ENCODE results near the gene CDR2L. TPM values are rescaled to one million over a fixed set of nuclear protein-coding genes. Genes with fewer than 3 reads are reported as not detected.

Gene CDR2L
- polyA plus RNA-seq, 2 of the 4 experiments (the other 2 are of a cell fraction): 18.5 to 34.0 TPM

DNA sequence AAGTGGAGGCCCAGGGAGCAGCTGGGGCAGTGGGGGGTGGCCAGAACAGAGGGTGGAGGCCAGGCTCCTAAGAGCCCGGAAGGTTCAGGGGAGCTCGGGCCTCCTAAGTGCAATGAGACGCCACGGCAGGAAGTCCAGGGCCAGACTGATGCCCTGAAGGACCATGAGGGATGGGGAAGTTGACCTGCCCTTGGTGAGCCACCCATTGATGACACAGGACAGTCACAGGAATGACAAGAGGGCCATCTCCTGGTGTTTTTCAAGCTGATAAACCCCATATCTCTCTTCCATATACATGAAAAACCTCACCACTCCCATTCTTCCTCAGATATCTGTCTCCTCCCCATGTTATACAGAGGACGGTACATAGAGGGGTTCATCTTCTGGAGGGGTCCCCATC lies 19.2 kb downstream of the CDR2L start:
- ChIA-PET CTCF (interaction anchor here (0.7 to 19.2 kb wide), 11 partner anchors 11 to 215 kb away, joined by 3 to 404 read pairs (median 6); partner anchors contain the start of genes CDR2L, HID1 and OTOP2), POLR2A (no interaction called here)
- ATAC-seq: peak in 1 of 2 experiments; percentile 26; a peak in 2 of 6 replicates
- H3K4me3 ChIP-seq: no peak overlapping the region
- no peaks in the 10 kb centered on the region for H3K9me3 ChIP-seq
- no peak for TF ChIP-seq FOXS1 (CRISPR knock-in tag; IDR thresholded peaks at IDR 0.05)
- no peak for TF ChIP-seq MYC (IDR thresholded peaks at IDR 0.05; ENCODE audit: borderline replicate concordance, low read length)
- peak; percentile 33 to 57; a peak in 4 of 5 replicates for TF ChIP-seq RAD21 (conservative IDR thresholded peaks at IDR 0.05 in 1 of 2, IDR thresholded peaks at IDR 0.05 in 1 of 2)
- TF ChIP-seq EHF (CRISPR knock-in tag; IDR thresholded peaks at IDR 0.05): no peak
- TF ChIP-seq, protein P1, sequence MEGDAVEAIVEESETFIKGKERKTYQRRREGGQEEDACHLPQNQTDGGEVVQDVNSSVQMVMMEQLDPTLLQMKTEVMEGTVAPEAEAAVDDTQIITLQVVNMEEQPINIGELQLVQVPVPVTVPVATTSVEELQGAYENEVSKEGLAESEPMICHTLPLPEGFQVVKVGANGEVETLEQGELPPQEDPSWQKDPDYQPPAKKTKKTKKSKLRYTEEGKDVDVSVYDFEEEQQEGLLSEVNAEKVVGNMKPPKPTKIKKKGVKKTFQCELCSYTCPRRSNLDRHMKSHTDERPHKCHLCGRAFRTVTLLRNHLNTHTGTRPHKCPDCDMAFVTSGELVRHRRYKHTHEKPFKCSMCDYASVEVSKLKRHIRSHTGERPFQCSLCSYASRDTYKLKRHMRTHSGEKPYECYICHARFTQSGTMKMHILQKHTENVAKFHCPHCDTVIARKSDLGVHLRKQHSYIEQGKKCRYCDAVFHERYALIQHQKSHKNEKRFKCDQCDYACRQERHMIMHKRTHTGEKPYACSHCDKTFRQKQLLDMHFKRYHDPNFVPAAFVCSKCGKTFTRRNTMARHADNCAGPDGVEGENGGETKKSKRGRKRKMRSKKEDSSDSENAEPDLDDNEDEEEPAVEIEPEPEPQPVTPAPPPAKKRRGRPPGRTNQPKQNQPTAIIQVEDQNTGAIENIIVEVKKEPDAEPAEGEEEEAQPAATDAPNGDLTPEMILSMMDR (IDR thresholded peaks at IDR 0.05): 0 out of 3 replicates have a peak, but pooled peaks have one; percentile 13
- H3K4me1 ChIP-seq: peaks cover 5% of the 10 kb centered on the region
- H3K27ac ChIP-seq: no peak overlapping the region
- peak in 1 of 2 experiments; percentile 38 for DNase-seq (ENCODE audit: low read depth in 1 of 2, low spot score in 1 of 2)
- 88% methylated on average over 5 of the region's 5 CpGs for WGBS (ENCODE audit: missing lambda C conversion rate)
- FAIRE-seq: no peak
- H3K4me2 ChIP-seq: no peak overlapping the region

DNA sequence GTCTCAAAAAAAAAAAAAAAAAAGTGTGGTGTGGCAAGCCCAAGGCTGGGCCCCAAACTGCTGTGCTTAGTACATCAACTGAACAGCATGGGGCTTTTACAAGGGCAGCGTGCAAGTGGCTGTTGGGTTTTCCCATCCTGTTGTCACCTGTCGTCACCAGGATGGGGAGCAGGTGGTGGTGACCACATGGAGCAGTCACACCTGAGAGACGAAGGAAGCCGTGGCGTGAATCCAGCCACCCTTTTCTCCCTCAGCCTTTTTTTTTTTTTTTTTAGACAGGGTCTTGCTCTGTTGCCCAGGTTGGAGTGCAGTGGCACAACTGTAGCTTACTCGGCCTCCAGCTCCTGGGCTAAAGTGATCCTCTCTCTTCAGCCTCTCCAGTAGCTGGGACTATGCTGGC lies 20.9 kb downstream of the CDR2L start:
- ATAC-seq (no peak), FAIRE-seq (no peak), DNase-seq (ENCODE audit: low read depth in 1 of 2, low spot score in 1 of 2) (no peak)
- 92% methylated on average over 6 of the region's 6 CpGs for WGBS (ENCODE audit: missing lambda C conversion rate)
- Histone ChIP-seq H3K4me3 (no peak overlapping the region), H3K9me3 (no peaks in the 10 kb centered on the region), H3K4me1 (peaks cover 10% of the 10 kb centered on the region), H3K27ac (no peak overlapping the region), H3K4me2 (no peak overlapping the region)
- POLR2A ChIA-PET: interaction anchor here (0.6 to 0.9 kb wide), 2 partner anchors 47 to 51 kb away, joined by 3 to 4 read pairs; no protein-coding TSS in a partner anchor
- CTCF ChIA-PET: interaction anchor here (1.2 to 19.2 kb wide), 6 partner anchors 10 to 226 kb away, joined by 6 to 404 read pairs (median 7); partner anchors contain the start of genes CDR2L, HID1 and OTOP2
- TF ChIP-seq, protein P2, sequence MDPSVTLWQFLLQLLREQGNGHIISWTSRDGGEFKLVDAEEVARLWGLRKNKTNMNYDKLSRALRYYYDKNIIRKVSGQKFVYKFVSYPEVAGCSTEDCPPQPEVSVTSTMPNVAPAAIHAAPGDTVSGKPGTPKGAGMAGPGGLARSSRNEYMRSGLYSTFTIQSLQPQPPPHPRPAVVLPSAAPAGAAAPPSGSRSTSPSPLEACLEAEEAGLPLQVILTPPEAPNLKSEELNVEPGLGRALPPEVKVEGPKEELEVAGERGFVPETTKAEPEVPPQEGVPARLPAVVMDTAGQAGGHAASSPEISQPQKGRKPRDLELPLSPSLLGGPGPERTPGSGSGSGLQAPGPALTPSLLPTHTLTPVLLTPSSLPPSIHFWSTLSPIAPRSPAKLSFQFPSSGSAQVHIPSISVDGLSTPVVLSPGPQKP (IDR thresholded peaks at IDR 0.05; ENCODE audit: low read depth, low read length): no peak
- TF ChIP-seq CBX8 (IDR thresholded peaks at IDR 0.05) (no peak), FOXS1 (CRISPR knock-in tag; IDR thresholded peaks at IDR 0.05) (no peak), RARB (CRISPR knock-in tag; IDR thresholded peaks at IDR 0.05) (no peak), EHMT2 (IDR thresholded peaks at IDR 0.05; ENCODE audit: low read depth) (no peak), CHD4 (IDR thresholded peaks at IDR 0.05; ENCODE audit: borderline replicate concordance) (no peak), RNF2 (IDR thresholded peaks at IDR 0.05; ENCODE audit: borderline replicate concordance, low read depth) (no peak), FOSL2 (IDR thresholded peaks at IDR 0.05) (no peak), FOSL2 (CRISPR knock-in tag; IDR thresholded peaks at IDR 0.05) (no peak), GATA3 (IDR thresholded peaks at IDR 0.05; ENCODE audit: borderline replicate concordance) (no peak), ZNF302 (CRISPR knock-in tag; IDR thresholded peaks at IDR 0.05) (no peak), CHD2 (IDR thresholded peaks at IDR 0.05; ENCODE audit: low read length, partially characterized antibody) (no peak), NFE2L2 (conservative IDR thresholded peaks at IDR 0.05; ENCODE audit: low read length) (no peak), KDM5A (IDR thresholded peaks at IDR 0.05) (no peak), NR3C1 (IDR thresholded peaks at IDR 0.05) (no peak), NPAS2 (CRISPR knock-in tag; IDR thresholded peaks at IDR 0.05; ENCODE audit: borderline replicate concordance) (no peak)
- TF ChIP-seq, protein P3, sequence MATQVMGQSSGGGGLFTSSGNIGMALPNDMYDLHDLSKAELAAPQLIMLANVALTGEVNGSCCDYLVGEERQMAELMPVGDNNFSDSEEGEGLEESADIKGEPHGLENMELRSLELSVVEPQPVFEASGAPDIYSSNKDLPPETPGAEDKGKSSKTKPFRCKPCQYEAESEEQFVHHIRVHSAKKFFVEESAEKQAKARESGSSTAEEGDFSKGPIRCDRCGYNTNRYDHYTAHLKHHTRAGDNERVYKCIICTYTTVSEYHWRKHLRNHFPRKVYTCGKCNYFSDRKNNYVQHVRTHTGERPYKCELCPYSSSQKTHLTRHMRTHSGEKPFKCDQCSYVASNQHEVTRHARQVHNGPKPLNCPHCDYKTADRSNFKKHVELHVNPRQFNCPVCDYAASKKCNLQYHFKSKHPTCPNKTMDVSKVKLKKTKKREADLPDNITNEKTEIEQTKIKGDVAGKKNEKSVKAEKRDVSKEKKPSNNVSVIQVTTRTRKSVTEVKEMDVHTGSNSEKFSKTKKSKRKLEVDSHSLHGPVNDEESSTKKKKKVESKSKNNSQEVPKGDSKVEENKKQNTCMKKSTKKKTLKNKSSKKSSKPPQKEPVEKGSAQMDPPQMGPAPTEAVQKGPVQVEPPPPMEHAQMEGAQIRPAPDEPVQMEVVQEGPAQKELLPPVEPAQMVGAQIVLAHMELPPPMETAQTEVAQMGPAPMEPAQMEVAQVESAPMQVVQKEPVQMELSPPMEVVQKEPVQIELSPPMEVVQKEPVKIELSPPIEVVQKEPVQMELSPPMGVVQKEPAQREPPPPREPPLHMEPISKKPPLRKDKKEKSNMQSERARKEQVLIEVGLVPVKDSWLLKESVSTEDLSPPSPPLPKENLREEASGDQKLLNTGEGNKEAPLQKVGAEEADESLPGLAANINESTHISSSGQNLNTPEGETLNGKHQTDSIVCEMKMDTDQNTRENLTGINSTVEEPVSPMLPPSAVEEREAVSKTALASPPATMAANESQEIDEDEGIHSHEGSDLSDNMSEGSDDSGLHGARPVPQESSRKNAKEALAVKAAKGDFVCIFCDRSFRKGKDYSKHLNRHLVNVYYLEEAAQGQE (IDR thresholded peaks at IDR 0.05): no peak
- TF ChIP-seq, protein P4, sequence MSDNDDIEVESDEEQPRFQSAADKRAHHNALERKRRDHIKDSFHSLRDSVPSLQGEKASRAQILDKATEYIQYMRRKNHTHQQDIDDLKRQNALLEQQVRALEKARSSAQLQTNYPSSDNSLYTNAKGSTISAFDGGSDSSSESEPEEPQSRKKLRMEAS (IDR thresholded peaks at IDR 0.05): no peak

Data from A549 (cell line).